Measurements from ENCODE around the gene DIP2C. TPM values are rescaled to one million over a fixed set of nuclear protein-coding genes. Genes with fewer than 3 reads are reported as not detected.

DIP2C gene
- polyA plus RNA-seq, 1 of the 3 experiments (the other 2 are of a cell fraction): 8.7 TPM

GRCh38 chr10:372566-372965 lies 316.9 kb downstream of the DIP2C start:
- Histone ChIP-seq H2AFZ (ENCODE audit: low read depth) (no peak overlapping the region), H3K4me2 (peak overlapping the region; percentile 41; the same call in 1 of the 2 replicates), H3K9ac (peak overlapping the region; percentile 28; the same call in 1 of the 2 replicates), H3K79me2 (ENCODE audit: insufficient read depth) (peaks cover under 1% of the 10 kb centered on the region; the same call in 1 of the 2 replicates), H3K27ac (ENCODE audit: low read depth in 2 of 2, low read length in 1 of 2) (peak overlapping the region; percentile 81 to 94), H3K4me1 (ENCODE audit: control insufficient read depth in 1 of 2, insufficient read depth in 2 of 2, low read depth in 1 of 2, low read length in 1 of 2) (peaks cover 49 to 61% of the 10 kb centered on the region in 2 experiments), H3K36me3 (replicated peaks in 1 of 2; ENCODE audit: control insufficient read depth in 1 of 2, insufficient read depth in 2 of 2, low read length in 1 of 2) (peaks cover 7 to 14% of the 10 kb centered on the region in 2 experiments), H4K20me1 (ENCODE audit: insufficient read depth) (no peaks in the 10 kb centered on the region), H3K9me2 (no peaks in the 10 kb centered on the region), H3K27me3 (ENCODE audit: insufficient read depth) (no peaks in the 10 kb centered on the region), H3F3A (replicated peaks; ENCODE audit: insufficient read depth) (peaks cover 41% of the 10 kb centered on the region), H3K9me3 (no peaks in the 10 kb centered on the region), H3K4me3 (ENCODE audit: low read depth in 2 of 2, low read length in 1 of 2) (no peak overlapping the region)
- CTCF ChIA-PET: no interaction called here
- TF ChIP-seq NFIC (IDR thresholded peaks at IDR 0.05; ENCODE audit: borderline replicate concordance) (peak; percentile 13; the same call in 1 of the 2 replicates), POLR2AphosphoS5 (IDR thresholded peaks at IDR 0.05; ENCODE audit: low read depth, low read length) (no peak)
- POLR2A ChIA-PET: no interaction called here
- DNase-seq: peak; percentile 53
- 80% methylated on average over 6 of the region's 17 CpGs for WGBS (ENCODE audit: low lambda C conversion rate)

DNA sequence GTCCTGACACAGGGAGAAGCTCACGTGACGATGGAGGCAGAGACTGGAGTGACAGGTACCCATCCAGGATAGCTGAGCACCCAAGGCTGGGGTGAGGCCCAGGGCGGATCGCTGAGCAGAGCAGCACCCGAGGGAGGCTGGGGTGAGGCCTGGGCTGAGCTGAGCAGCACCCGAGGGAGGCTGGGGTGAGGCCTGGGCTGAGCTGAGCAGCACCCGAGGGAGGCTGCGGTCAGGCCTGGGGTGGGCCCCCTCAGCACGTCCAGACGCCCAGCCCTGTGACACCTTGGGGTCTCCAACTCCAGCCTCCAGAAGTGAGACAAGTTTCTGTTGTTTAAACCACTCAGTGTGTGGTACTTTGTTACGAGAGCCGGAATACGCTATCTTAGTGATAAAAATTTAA lies 318.0 kb downstream of the DIP2C start:
- CTCF ChIA-PET: interaction anchor here (0.5 to 1.3 kb wide), 2 partner anchors 52 to 418 kb away, joined by 3 read pairs; no protein-coding TSS in a partner anchor
- H3K9ac ChIP-seq: no peak overlapping the region
- H3F3A ChIP-seq (replicated peaks; ENCODE audit: insufficient read depth): peaks cover 41% of the 10 kb centered on the region
- H3K9me3 ChIP-seq: no peaks in the 10 kb centered on the region
- H3K27ac ChIP-seq (ENCODE audit: low read depth in 2 of 2, low read length in 1 of 2): peak overlapping the region in 1 of 2 experiments; percentile 90; a peak in 2 of 4 replicates
- POLR2A ChIA-PET: no interaction called here
- H3K4me1 ChIP-seq (ENCODE audit: control insufficient read depth in 1 of 2, insufficient read depth in 2 of 2, low read depth in 1 of 2, low read length in 1 of 2): peaks cover 49 to 67% of the 10 kb centered on the region in 2 experiments
- H3K36me3 ChIP-seq (replicated peaks in 1 of 2; ENCODE audit: control insufficient read depth in 1 of 2, insufficient read depth in 2 of 2, low read length in 1 of 2): peaks cover 10 to 18% of the 10 kb centered on the region in 2 experiments
- no peak for DNase-seq
- TF ChIP-seq FOSL2 (IDR thresholded peaks at IDR 0.05; ENCODE audit: borderline replicate concordance, low read depth) (no peak), ELF1 (IDR thresholded peaks at IDR 0.05) (no peak), POLR2AphosphoS5 (IDR thresholded peaks at IDR 0.05; ENCODE audit: low read depth, low read length) (no peak)
- no peak overlapping the region for H3K4me2 ChIP-seq
- peaks cover 4% of the 10 kb centered on the region; the same call in 1 of the 2 replicates for H3K79me2 ChIP-seq (ENCODE audit: insufficient read depth)
- H3K27me3 ChIP-seq (ENCODE audit: insufficient read depth): no peaks in the 10 kb centered on the region
- H3K9me2 ChIP-seq: no peaks in the 10 kb centered on the region
- WGBS (ENCODE audit: low lambda C conversion rate): 87% methylated on average over 9 of the region's 13 CpGs
- H2AFZ ChIP-seq (ENCODE audit: low read depth): no peak overlapping the region
- H4K20me1 ChIP-seq (ENCODE audit: insufficient read depth): no peaks in the 10 kb centered on the region
- H3K4me3 ChIP-seq (ENCODE audit: low read depth in 2 of 2, low read length in 1 of 2): no peak overlapping the region

DNA sequence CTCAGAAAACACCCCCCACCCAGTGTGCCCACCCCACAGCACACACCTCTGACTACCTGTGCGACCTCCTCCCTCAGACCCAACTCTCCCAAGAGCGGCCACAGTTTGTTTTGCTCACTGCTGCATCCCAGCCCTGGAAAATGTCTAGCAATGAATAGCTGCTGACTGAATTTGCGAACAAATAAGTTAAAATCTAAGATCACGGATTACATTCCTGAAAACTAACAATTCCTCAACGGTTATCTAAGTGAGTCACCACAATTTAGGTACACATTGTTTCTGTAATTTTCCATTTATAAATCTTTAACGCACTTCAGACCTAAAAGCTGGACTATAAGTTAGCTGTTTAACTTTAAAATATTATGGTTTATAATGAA lies 319.0 kb downstream of the DIP2C start:
- Histone ChIP-seq H3F3A (replicated peaks; ENCODE audit: insufficient read depth) (peaks cover 41% of the 10 kb centered on the region), H3K36me3 (replicated peaks in 1 of 2; ENCODE audit: control insufficient read depth in 1 of 2, insufficient read depth in 2 of 2, low read length in 1 of 2) (peaks cover 14 to 16% of the 10 kb centered on the region in 2 experiments), H3K4me2 (peak overlapping the region; percentile 86), H3K4me3 (ENCODE audit: low read depth in 2 of 2, low read length in 1 of 2) (peak overlapping the region in 1 of 2 experiments; percentile 48; a peak in 1 of 4 replicates), H3K27me3 (ENCODE audit: insufficient read depth) (no peaks in the 10 kb centered on the region), H2AFZ (ENCODE audit: low read depth) (no peak overlapping the region), H4K20me1 (ENCODE audit: insufficient read depth) (no peaks in the 10 kb centered on the region), H3K9me2 (no peaks in the 10 kb centered on the region), H3K9me3 (no peaks in the 10 kb centered on the region), H3K27ac (ENCODE audit: low read depth in 2 of 2, low read length in 1 of 2) (peak overlapping the region; percentile 90 to 92), H3K4me1 (ENCODE audit: control insufficient read depth in 1 of 2, insufficient read depth in 2 of 2, low read depth in 1 of 2, low read length in 1 of 2) (peaks cover 49 to 67% of the 10 kb centered on the region in 2 experiments), H3K9ac (peak overlapping the region; percentile 59; the same call in 1 of the 2 replicates), H3K79me2 (ENCODE audit: insufficient read depth) (peaks cover 4% of the 10 kb centered on the region; the same call in 1 of the 2 replicates)
- WGBS (ENCODE audit: low lambda C conversion rate): 34% methylated on average over 6 of the region's 6 CpGs
- CTCF ChIA-PET: interaction anchor here (1.3 to 1.9 kb wide), 3 partner anchors 15 to 419 kb away, joined by 3 to 5 read pairs (median 4); no protein-coding TSS in a partner anchor
- no peak for DNase-seq
- POLR2A ChIA-PET: no interaction called here
- TF ChIP-seq SIN3A (IDR thresholded peaks at IDR 0.05; ENCODE audit: borderline replicate concordance, low read depth, low read length): no peak
- TF ChIP-seq RFX5 (IDR thresholded peaks at IDR 0.05; ENCODE audit: low read length): no peak
- TF ChIP-seq, protein P1, sequence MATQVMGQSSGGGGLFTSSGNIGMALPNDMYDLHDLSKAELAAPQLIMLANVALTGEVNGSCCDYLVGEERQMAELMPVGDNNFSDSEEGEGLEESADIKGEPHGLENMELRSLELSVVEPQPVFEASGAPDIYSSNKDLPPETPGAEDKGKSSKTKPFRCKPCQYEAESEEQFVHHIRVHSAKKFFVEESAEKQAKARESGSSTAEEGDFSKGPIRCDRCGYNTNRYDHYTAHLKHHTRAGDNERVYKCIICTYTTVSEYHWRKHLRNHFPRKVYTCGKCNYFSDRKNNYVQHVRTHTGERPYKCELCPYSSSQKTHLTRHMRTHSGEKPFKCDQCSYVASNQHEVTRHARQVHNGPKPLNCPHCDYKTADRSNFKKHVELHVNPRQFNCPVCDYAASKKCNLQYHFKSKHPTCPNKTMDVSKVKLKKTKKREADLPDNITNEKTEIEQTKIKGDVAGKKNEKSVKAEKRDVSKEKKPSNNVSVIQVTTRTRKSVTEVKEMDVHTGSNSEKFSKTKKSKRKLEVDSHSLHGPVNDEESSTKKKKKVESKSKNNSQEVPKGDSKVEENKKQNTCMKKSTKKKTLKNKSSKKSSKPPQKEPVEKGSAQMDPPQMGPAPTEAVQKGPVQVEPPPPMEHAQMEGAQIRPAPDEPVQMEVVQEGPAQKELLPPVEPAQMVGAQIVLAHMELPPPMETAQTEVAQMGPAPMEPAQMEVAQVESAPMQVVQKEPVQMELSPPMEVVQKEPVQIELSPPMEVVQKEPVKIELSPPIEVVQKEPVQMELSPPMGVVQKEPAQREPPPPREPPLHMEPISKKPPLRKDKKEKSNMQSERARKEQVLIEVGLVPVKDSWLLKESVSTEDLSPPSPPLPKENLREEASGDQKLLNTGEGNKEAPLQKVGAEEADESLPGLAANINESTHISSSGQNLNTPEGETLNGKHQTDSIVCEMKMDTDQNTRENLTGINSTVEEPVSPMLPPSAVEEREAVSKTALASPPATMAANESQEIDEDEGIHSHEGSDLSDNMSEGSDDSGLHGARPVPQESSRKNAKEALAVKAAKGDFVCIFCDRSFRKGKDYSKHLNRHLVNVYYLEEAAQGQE (IDR thresholded peaks at IDR 0.05; ENCODE audit: low read depth, low read length): no peak
- TF ChIP-seq JUND (IDR thresholded peaks at IDR 0.05): peak; percentile 43; the same call in 1 of the 2 replicates
- TF ChIP-seq MEF2A (IDR thresholded peaks at IDR 0.05; ENCODE audit: borderline replicate concordance, low read depth): no peak
- no peak for TF ChIP-seq CHD2 (IDR thresholded peaks at IDR 0.05; ENCODE audit: low read length, partially characterized antibody)
- TF ChIP-seq, protein P2, sequence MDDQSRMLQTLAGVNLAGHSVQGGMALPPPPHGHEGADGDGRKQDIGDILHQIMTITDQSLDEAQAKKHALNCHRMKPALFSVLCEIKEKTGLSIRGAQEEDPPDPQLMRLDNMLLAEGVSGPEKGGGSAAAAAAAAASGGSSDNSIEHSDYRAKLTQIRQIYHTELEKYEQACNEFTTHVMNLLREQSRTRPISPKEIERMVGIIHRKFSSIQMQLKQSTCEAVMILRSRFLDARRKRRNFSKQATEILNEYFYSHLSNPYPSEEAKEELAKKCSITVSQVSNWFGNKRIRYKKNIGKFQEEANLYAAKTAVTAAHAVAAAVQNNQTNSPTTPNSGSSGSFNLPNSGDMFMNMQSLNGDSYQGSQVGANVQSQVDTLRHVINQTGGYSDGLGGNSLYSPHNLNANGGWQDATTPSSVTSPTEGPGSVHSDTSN (IDR thresholded peaks at IDR 0.05): peak; percentile 59
- no peak for TF ChIP-seq ELF1 (IDR thresholded peaks at IDR 0.05)
- TF ChIP-seq GABPA (IDR thresholded peaks at IDR 0.05; ENCODE audit: low read depth): no peak
- peak; percentile 49; the same call in 1 of the 2 replicates for TF ChIP-seq FOSL2 (IDR thresholded peaks at IDR 0.05; ENCODE audit: borderline replicate concordance, low read depth)
- TF ChIP-seq FOXJ3 (CRISPR knock-in tag; IDR thresholded peaks at IDR 0.05): no peak
- TF ChIP-seq TCF12 (IDR thresholded peaks at IDR 0.05): peak; percentile 63
- peak in 1 of 2 experiments; percentile 77; a peak in 1 of 4 replicates for TF ChIP-seq EP300 (IDR thresholded peaks at IDR 0.05; ENCODE audit: borderline replicate concordance in 1 of 2, low read depth in 1 of 2, low read length in 1 of 2)
- no peak for TF ChIP-seq RCOR1 (IDR thresholded peaks at IDR 0.05; ENCODE audit: low read length)
- 0 out of 2 replicates have a peak, but pooled peaks have one; percentile 8 for TF ChIP-seq POLR2AphosphoS5 (IDR thresholded peaks at IDR 0.05; ENCODE audit: low read depth, low read length)
- TF ChIP-seq NFIC (IDR thresholded peaks at IDR 0.05; ENCODE audit: borderline replicate concordance): peak; percentile 28; the same call in 1 of the 2 replicates
